Caco-2 (cell line): ENCODE data around the gene KIF21A. TPM values are rescaled to one million over a fixed set of nuclear protein-coding genes. Genes with fewer than 3 reads are reported as not detected.

Experiments used
- BruUV-seq: library from RNA; stranded (reverse); fragments of 400-500 nt; replicated peaks from 2 replicates; lab custom pipeline; 2021; lab: Mats Ljungman, UMichigan
- CTCF ChIA-PET: fragments of 300-600 bp; sonication (Branson Sonifier 250); formaldehyde crosslinking; loops from one replicate; lab custom pipeline; 2022; ENCODE audit warnings: antibody characterized with exemption; lab: Charles Lee
- POLR2A ChIA-PET: fragments of 300-600 bp; sonication (Branson Sonifier 250); formaldehyde crosslinking; loops from one replicate; lab custom pipeline; 2022; ENCODE audit warnings: antibody characterized with exemption; lab: Charles Lee
- DNase-seq, 2 experiments: peaks; one replicate each; pipeline versions ENCODE4 v3.0.0 to v3.0.0-alpha.2; 2020 to 2022
- H3K27me3 ChIP-seq: replicated peaks from 2 replicates; pipeline ENCODE4 v1.6.0; 2011; ENCODE audit warnings: low read length; ENCODE audit not compliant: control insufficient read depth, insufficient read depth
- H3K36me3 ChIP-seq: 2 replicates; pipeline ENCODE4 v1.5.1; 2011; ENCODE audit warnings: low read length; ENCODE audit not compliant: control insufficient read depth, insufficient read depth
- H3K4me1 ChIP-seq: fragments of 250-450 bp; sonication (Bioruptor Pico); 2 replicates; pipeline ENCODE4 v1.5.1; 2020; ENCODE audit warnings: mild to moderate bottlenecking
- H3K4me3 ChIP-seq: 2 replicates; pipeline ENCODE4 v1.5.1; 2011; ENCODE audit warnings: low read depth, mild to moderate bottlenecking, control low read depth, low read length
- H3K9me3 ChIP-seq: fragments of 250-450 bp; sonication (Bioruptor Pico); 2 replicates; pipeline ENCODE4 v1.5.1; 2020; ENCODE audit warnings: mild to moderate bottlenecking, moderate library complexity
- H3K27ac Mint-ChIP-seq: one replicate; pipeline ENCODE4 v1.8.0; 2022; ENCODE audit warnings: mixed read lengths; ENCODE audit not compliant: unreplicated experiment
- H3K27me3 Mint-ChIP-seq: one replicate; pipeline ENCODE4 v1.8.0; 2022; ENCODE audit warnings: mixed read lengths; ENCODE audit not compliant: insufficient read depth, unreplicated experiment
- H3K36me3 Mint-ChIP-seq: one replicate; pipeline ENCODE4 v1.8.0; 2022; ENCODE audit warnings: mild to moderate bottlenecking, mixed read lengths; ENCODE audit not compliant: insufficient read depth, unreplicated experiment
- H3K4me1 Mint-ChIP-seq: one replicate; pipeline ENCODE4 v1.8.0; 2022; ENCODE audit warnings: low read depth, mixed read lengths; ENCODE audit not compliant: unreplicated experiment
- H3K4me3 Mint-ChIP-seq: one replicate; pipeline ENCODE4 v1.8.0; 2022; ENCODE audit warnings: mild to moderate bottlenecking, moderate library complexity, mixed read lengths; ENCODE audit not compliant: unreplicated experiment
- H3K9me3 Mint-ChIP-seq: one replicate; pipeline ENCODE4 v1.8.0; 2022; ENCODE audit warnings: mixed read lengths; ENCODE audit not compliant: unreplicated experiment
- CTCF ChIP-seq, 2 experiments: fragments of 200-600 bp in 1 of 2; IDR thresholded peaks; 1 replicate in 1 of 2; 2 replicates in 1 of 2; pipeline versions ENCODE4 v1.5.1 to v1.8.0; 2011 to 2022; ENCODE audit warnings: antibody characterized with exemption in 1 of 2, control low read depth in 1 of 2, inconsistent platforms in 1 of 2, low read depth in 1 of 2, low read length in 1 of 2, mild to moderate bottlenecking in 1 of 2, moderate library complexity in 1 of 2; ENCODE audit not compliant: insufficient read depth in 1 of 2, severe bottlenecking in 1 of 2, unreplicated experiment in 1 of 2
- intact Hi-C: fragments of 100-400 bp; cut with micrococcal nuclease; formaldehyde crosslinking; loops from one replicate; pipeline ENCODE4 v1.10.0; 2022; ENCODE audit not compliant: unreplicated experiment
- total RNA-seq: library from RNA; stranded (reverse); gene quantifications from 2 replicates; pipeline ENCODE4 v1.2.3, GENCODE V29; 2022

Gene KIF21A
- total RNA-seq, 1 experiment from 2014 or later, result 77.5 TPM

GRCh38 chr12:39372929-39373328, 70.0 kb downstream of the KIF21A start:
- CTCF ChIA-PET, result no interaction called here
- H3K9me3 Mint-ChIP-seq, result no peaks in the 10 kb centered on the region

GRCh38 chr12:39372204-39372925, 70.6 kb downstream of the KIF21A start:
- ChIA-PET CTCF (no interaction called here), POLR2A (no interaction called here)
- H3K27me3 Mint-ChIP-seq, result no peaks in the 10 kb centered on the region
- H3K36me3 Mint-ChIP-seq, result peaks cover 6% of the 10 kb centered on the region
- DNase-seq, result no peak
- no peaks in the 10 kb centered on the region for H3K36me3 ChIP-seq
- H3K9me3 ChIP-seq, result no peaks in the 10 kb centered on the region
- no TSS peak for BruUV-seq
- peaks cover 22% of the 10 kb centered on the region for H3K4me1 ChIP-seq
- H3K4me3 ChIP-seq, result no peak overlapping the region
- H3K4me1 Mint-ChIP-seq, result peaks cover 21% of the 10 kb centered on the region
- intact Hi-C loops, result no loop called here
- no peak for TF ChIP-seq CTCF (IDR thresholded peaks at IDR 0.05; ENCODE audit: insufficient read depth in 1 of 2, low read depth in 1 of 2, low read length in 1 of 2, severe bottlenecking in 1 of 2, unreplicated experiment in 1 of 2)
- H3K4me3 Mint-ChIP-seq, result no peak overlapping the region
- H3K27ac Mint-ChIP-seq, result no peak overlapping the region
- no peaks in the 10 kb centered on the region for H3K27me3 ChIP-seq
- no peaks in the 10 kb centered on the region for H3K9me3 Mint-ChIP-seq

More at GRCh38 chr12:39372929-39373328, 70.0 kb downstream of the KIF21A start:
- H3K4me3 ChIP-seq, result no peak overlapping the region
- H3K27me3 ChIP-seq, result no peaks in the 10 kb centered on the region
- no peaks in the 10 kb centered on the region for H3K27me3 Mint-ChIP-seq
- TF ChIP-seq CTCF (IDR thresholded peaks at IDR 0.05; ENCODE audit: insufficient read depth in 1 of 2, low read depth in 1 of 2, low read length in 1 of 2, severe bottlenecking in 1 of 2, unreplicated experiment in 1 of 2), result no peak
- POLR2A ChIA-PET, result no interaction called here
- no peaks in the 10 kb centered on the region for H3K9me3 ChIP-seq
- H3K36me3 ChIP-seq, result no peaks in the 10 kb centered on the region
- H3K4me1 Mint-ChIP-seq, result peaks cover 21% of the 10 kb centered on the region
- no peak overlapping the region for H3K27ac Mint-ChIP-seq
- intact Hi-C loops, result no loop called here
- no peak overlapping the region for H3K4me3 Mint-ChIP-seq
- no TSS peak for BruUV-seq
- no peak for DNase-seq
- H3K36me3 Mint-ChIP-seq, result peaks cover 6% of the 10 kb centered on the region
- H3K4me1 ChIP-seq, result peaks cover 16% of the 10 kb centered on the region

GRCh38 chr12:39369756-39370155, 73.2 kb downstream of the KIF21A start:
- POLR2A ChIA-PET, result no interaction called here
- intact Hi-C loops, result loop anchor here (10.0 kb wide), 1 partner anchor 175 kb away; no protein-coding TSS in a partner anchor
- H3K27me3 ChIP-seq, result no peaks in the 10 kb centered on the region
- H3K4me1 ChIP-seq, result peaks cover 22% of the 10 kb centered on the region
- H3K36me3 ChIP-seq, result no peaks in the 10 kb centered on the region; the same call in 1 of the 2 replicates
- H3K9me3 ChIP-seq, result no peaks in the 10 kb centered on the region
- Mint-ChIP-seq H3K9me3 (no peaks in the 10 kb centered on the region), H3K27ac (no peak overlapping the region), H3K36me3 (peaks cover 19% of the 10 kb centered on the region), H3K4me3 (no peak overlapping the region), H3K4me1 (peaks cover 21% of the 10 kb centered on the region), H3K27me3 (no peaks in the 10 kb centered on the region)
- no peak overlapping the region for H3K4me3 ChIP-seq
- CTCF ChIA-PET, result no interaction called here
- no peak for TF ChIP-seq CTCF (IDR thresholded peaks at IDR 0.05; ENCODE audit: insufficient read depth in 1 of 2, low read depth in 1 of 2, low read length in 1 of 2, severe bottlenecking in 1 of 2, unreplicated experiment in 1 of 2)
- no peak for DNase-seq
- no TSS peak for BruUV-seq
